Activated CD8-positive, alpha-beta memory T cell treated with anti-CD3 and anti-CD28 coated beads, Interleukin-2, amount 50 U/mL, for 24 hours (primary cell): ENCODE results near the gene NCSTN.

ENCODE experiments used
- DNase-seq: peaks from one replicate; pipeline ENCODE4 v3.0.0-alpha.2; 2020; ENCODE audit errors: extremely low read depth

NCSTN gene

GRCh38 chr1:160342953-160343869 lies at the start of gene NCSTN, which contains the start of gene COPA:
NCSTN (plus strand) TSS chr1:160343383; CDS start chr1:160343397, 14 bp downstream.
COPA (minus strand) TSS chr1:160343250; CDS start chr1:160343170, 80 bp downstream.
- DNase-seq: peak; percentile 82

GRCh38 chr1:160296036-160296435 lies 47.1 kb upstream of the NCSTN start:
- DNase-seq: no peak

GRCh38 chr1:160300173-160300572 lies 43.0 kb upstream of the NCSTN start:
- no peak for DNase-seq

GRCh38 chr1:160307118-160307791 lies 35.9 kb upstream of the NCSTN start:
- no peak for DNase-seq

- DNase-seq: no peak
Observed at GRCh38 chr1:160308451-160309184, 34.6 kb upstream of the NCSTN start.

- no peak for DNase-seq
Observed at GRCh38 chr1:160309185-160309557, 34.0 kb upstream of the NCSTN start.

- no peak for DNase-seq
Observed at GRCh38 chr1:160309571-160309970, 33.6 kb upstream of the NCSTN start.

GRCh38 chr1:160315359-160315758 lies 27.8 kb upstream of the NCSTN start:
- no peak for DNase-seq

GRCh38 chr1:160322831-160323230 lies 20.4 kb upstream of the NCSTN start:
- no peak for DNase-seq

- DNase-seq: no peak
Observed at GRCh38 chr1:160325252-160325651, 17.9 kb upstream of the NCSTN start.

- no peak for DNase-seq
Observed at GRCh38 chr1:160326418-160326817, 16.8 kb upstream of the NCSTN start.

GRCh38 chr1:160328184-160328583 lies 15.0 kb upstream of the NCSTN start:
- DNase-seq: no peak

GRCh38 chr1:160330119-160330518 lies 13.1 kb upstream of the NCSTN start:
- DNase-seq: no peak

- DNase-seq: no peak
Observed at GRCh38 chr1:160332516-160332915, 10.7 kb upstream of the NCSTN start.

- DNase-seq: no peak
Observed at GRCh38 chr1:160338580-160338979, 4.6 kb upstream of the NCSTN start.

- DNase-seq: no peak
Observed at GRCh38 chr1:160340146-160340545, 3.0 kb upstream of the NCSTN start.

GRCh38 chr1:160340866-160341265 lies 2.3 kb upstream of the NCSTN start:
- DNase-seq: no peak

GRCh38 chr1:160342526-160342925 lies 657 bp upstream of the NCSTN start:
- DNase-seq: no peak

GRCh38 chr1:160344241-160344640 lies 1.1 kb downstream of the NCSTN start:
- no peak for DNase-seq

GRCh38 chr1:160344936-160345335 lies 1.8 kb downstream of the NCSTN start:
- no peak for DNase-seq

- no peak for DNase-seq
Observed at GRCh38 chr1:160346463-160346862, 3.3 kb downstream of the NCSTN start.

GRCh38 chr1:160346958-160347357 lies 3.8 kb downstream of the NCSTN start:
- no peak for DNase-seq
